ENCODE measurements around the gene RABEP2.
"Not testable (repeated sequence)": the region's sequence is repeated elsewhere in the genome, so short reads cannot be mapped to it uniquely, and the experiment has no call there.

Gene RABEP2

DNA sequence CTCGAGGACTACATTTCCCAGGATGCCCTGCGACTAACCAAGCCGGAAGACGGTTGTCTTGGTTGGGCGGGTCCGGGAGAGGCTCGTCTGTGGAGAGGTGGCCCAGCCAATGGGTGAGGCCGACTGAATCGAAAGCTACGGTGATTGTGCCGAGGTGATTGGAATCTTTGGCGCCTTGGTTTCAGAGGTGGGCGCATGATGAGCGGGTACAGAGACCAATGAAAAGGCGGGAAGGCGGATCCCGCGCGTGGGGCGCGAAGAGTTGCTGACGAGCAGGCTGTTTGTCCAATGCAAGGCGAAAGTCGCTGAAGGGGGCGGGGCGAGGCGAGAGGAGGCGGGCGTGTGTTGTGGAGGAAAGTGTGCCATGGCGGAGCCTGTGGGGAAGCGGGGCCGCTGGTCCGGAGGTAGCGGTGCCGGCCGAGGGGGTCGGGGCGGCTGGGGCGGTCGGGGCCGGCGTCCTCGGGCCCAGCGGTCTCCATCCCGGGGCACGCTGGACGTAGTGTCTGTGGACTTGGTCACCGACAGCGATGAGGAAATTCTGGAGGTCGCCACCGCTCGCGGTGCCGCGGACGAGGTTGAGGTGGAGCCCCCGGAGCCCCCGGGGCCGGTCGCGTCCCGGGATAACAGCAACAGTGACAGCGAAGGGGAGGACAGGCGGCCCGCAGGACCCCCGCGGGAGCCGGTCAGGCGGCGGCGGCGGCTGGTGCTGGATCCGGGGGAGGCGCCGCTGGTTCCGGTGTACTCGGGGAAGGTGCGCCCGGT, 25.8 kb upstream of the RABEP2 start, which contains the start of gene NFATC2IP:
TSS of gene NFATC2IP (plus strand) at position 290 of the 762 bp plus-strand sequence. CDS start at position 365, 75 bp downstream.
- Histone ChIP-seq H3K9ac (ENCODE audit: low read depth, low read length) (peak within 1 kb of the TSS; percentile 81), H3K4me1 (ENCODE audit: control insufficient read depth, insufficient read depth, low read length) (peaks cover 7% of the 10 kb centered on the region), H3K9me3 (ENCODE audit: control insufficient read depth, insufficient read depth, low read length) (no peaks in the 10 kb centered on the region), H3K27me3 (ENCODE audit: control insufficient read depth, insufficient read depth, low read length) (no peaks in the 10 kb centered on the region), H3K36me3 (ENCODE audit: control insufficient read depth, insufficient read depth, low read length) (peaks cover 21% of the 10 kb centered on the region), H3K4me3 (ENCODE audit: low read depth, low read length) (peak within 1 kb of the TSS; percentile 85)

- no peak overlapping the region for H3K4me3 ChIP-seq (ENCODE audit: low read depth, low read length)
- no peaks in the 10 kb centered on the region for H3K27me3 ChIP-seq (ENCODE audit: control insufficient read depth, insufficient read depth, low read length)
- H3K9me3 ChIP-seq (ENCODE audit: control insufficient read depth, insufficient read depth, low read length), result no peaks in the 10 kb centered on the region
- no peak overlapping the region for H3K9ac ChIP-seq (ENCODE audit: low read depth, low read length)
- peaks cover 2% of the 10 kb centered on the region for H3K4me1 ChIP-seq (ENCODE audit: control insufficient read depth, insufficient read depth, low read length)
- no peaks in the 10 kb centered on the region for H3K36me3 ChIP-seq (ENCODE audit: control insufficient read depth, insufficient read depth, low read length)
These were observed 21.6 kb upstream of the RABEP2 start for GRCh38 chr16:28946681-28947080.

GRCh38 chr16:28943281-28943680, 18.2 kb upstream of the RABEP2 start:
- Histone ChIP-seq H3K36me3 (ENCODE audit: control insufficient read depth, insufficient read depth, low read length) (no peaks in the 10 kb centered on the region), H3K4me1 (ENCODE audit: control insufficient read depth, insufficient read depth, low read length) (peaks cover 2% of the 10 kb centered on the region), H3K9ac (ENCODE audit: low read depth, low read length) (no peak overlapping the region), H3K9me3 (ENCODE audit: control insufficient read depth, insufficient read depth, low read length) (no peaks in the 10 kb centered on the region), H3K27me3 (ENCODE audit: control insufficient read depth, insufficient read depth, low read length) (no peaks in the 10 kb centered on the region), H3K4me3 (ENCODE audit: low read depth, low read length) (no peak overlapping the region)

DNA sequence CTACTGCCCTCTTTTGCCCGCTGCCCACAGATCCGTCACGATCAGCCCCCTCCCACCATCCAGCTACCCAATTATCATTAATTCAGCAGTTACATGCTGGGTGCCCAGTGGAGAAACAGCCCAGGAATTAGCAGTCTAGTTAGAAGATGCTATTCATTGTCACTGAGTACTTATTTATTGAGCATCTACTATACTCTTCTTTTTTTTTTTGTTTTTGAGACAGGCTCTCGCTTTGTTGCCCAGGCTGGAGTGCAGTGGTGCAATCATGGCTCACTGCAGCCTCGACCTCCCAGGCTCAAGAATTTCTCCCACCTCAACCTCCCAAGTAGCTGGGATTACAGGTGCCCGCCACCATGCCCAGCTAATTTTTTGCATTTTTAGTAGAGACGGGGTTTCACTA, 14.8 kb upstream of the RABEP2 start:
- H3K4me1 ChIP-seq (ENCODE audit: control insufficient read depth, insufficient read depth, low read length); H3K9me3 ChIP-seq (ENCODE audit: control insufficient read depth, insufficient read depth, low read length); H3K27me3 ChIP-seq (ENCODE audit: control insufficient read depth, insufficient read depth, low read length); H3K4me3 ChIP-seq (ENCODE audit: low read depth, low read length); H3K36me3 ChIP-seq (ENCODE audit: control insufficient read depth, insufficient read depth, low read length); H3K9ac ChIP-seq (ENCODE audit: low read depth, low read length): not testable (repeated sequence)

DNA sequence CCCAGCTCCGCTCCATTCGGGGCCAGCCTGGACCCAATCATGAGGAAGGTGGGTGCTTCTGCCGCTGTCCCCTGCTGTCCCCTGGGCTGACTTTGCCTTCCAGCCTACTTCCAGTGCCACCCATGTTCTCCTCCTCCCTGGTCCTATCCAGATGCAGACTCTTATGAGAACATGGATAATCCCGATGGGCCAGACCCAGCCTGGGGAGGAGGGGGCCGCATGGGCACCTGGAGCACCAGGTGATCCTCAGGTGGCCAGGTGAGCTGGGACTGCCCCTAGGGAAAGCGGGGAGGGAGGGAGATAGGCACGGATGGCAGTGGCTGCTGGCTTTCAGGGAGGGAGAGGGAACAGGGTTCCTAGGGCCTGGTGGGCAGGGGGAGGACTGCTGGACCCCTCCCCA, 13.7 kb upstream of the RABEP2 start:
- Histone ChIP-seq H3K4me3 (ENCODE audit: low read depth, low read length) (no peak overlapping the region), H3K36me3 (ENCODE audit: control insufficient read depth, insufficient read depth, low read length) (no peaks in the 10 kb centered on the region), H3K9me3 (ENCODE audit: control insufficient read depth, insufficient read depth, low read length) (no peaks in the 10 kb centered on the region), H3K4me1 (ENCODE audit: control insufficient read depth, insufficient read depth, low read length) (no peaks in the 10 kb centered on the region), H3K9ac (ENCODE audit: low read depth, low read length) (no peak overlapping the region), H3K27me3 (ENCODE audit: control insufficient read depth, insufficient read depth, low read length) (peaks cover 2% of the 10 kb centered on the region)

GRCh38 chr16:28937222-28937876, 12.3 kb upstream of the RABEP2 start:
- Histone ChIP-seq H3K4me1 (ENCODE audit: control insufficient read depth, insufficient read depth, low read length) (no peaks in the 10 kb centered on the region), H3K36me3 (ENCODE audit: control insufficient read depth, insufficient read depth, low read length) (no peaks in the 10 kb centered on the region), H3K27me3 (ENCODE audit: control insufficient read depth, insufficient read depth, low read length) (peaks cover 2% of the 10 kb centered on the region), H3K4me3 (ENCODE audit: low read depth, low read length) (no peak overlapping the region), H3K9me3 (ENCODE audit: control insufficient read depth, insufficient read depth, low read length) (no peaks in the 10 kb centered on the region), H3K9ac (ENCODE audit: low read depth, low read length) (no peak overlapping the region)

DNA sequence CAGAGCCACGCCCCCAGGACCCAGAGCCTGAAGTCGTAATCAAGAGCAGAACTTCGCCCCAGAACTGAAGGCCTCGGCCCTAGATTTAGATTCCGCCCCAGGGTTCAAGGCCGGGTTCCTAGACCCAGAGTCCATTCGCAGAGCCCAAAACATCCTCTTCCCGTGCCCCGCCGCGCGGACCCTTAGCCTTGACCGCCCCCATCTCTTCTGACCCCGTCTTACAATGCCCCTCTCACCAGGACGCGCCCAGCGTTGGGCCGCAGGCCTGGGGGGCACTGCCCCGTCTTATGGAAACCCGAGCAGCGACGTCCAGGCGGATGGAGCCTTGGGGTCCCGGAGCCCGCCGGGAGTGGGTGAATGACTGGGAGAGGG, 11.7 kb upstream of the RABEP2 start:
- no peak overlapping the region for H3K9ac ChIP-seq (ENCODE audit: low read depth, low read length)
- H3K27me3 ChIP-seq (ENCODE audit: control insufficient read depth, insufficient read depth, low read length), result peaks cover 2% of the 10 kb centered on the region
- no peaks in the 10 kb centered on the region for H3K9me3 ChIP-seq (ENCODE audit: control insufficient read depth, insufficient read depth, low read length)
- no peaks in the 10 kb centered on the region for H3K36me3 ChIP-seq (ENCODE audit: control insufficient read depth, insufficient read depth, low read length)
- H3K4me1 ChIP-seq (ENCODE audit: control insufficient read depth, insufficient read depth, low read length), result no peaks in the 10 kb centered on the region
- no peak overlapping the region for H3K4me3 ChIP-seq (ENCODE audit: low read depth, low read length)

DNA sequence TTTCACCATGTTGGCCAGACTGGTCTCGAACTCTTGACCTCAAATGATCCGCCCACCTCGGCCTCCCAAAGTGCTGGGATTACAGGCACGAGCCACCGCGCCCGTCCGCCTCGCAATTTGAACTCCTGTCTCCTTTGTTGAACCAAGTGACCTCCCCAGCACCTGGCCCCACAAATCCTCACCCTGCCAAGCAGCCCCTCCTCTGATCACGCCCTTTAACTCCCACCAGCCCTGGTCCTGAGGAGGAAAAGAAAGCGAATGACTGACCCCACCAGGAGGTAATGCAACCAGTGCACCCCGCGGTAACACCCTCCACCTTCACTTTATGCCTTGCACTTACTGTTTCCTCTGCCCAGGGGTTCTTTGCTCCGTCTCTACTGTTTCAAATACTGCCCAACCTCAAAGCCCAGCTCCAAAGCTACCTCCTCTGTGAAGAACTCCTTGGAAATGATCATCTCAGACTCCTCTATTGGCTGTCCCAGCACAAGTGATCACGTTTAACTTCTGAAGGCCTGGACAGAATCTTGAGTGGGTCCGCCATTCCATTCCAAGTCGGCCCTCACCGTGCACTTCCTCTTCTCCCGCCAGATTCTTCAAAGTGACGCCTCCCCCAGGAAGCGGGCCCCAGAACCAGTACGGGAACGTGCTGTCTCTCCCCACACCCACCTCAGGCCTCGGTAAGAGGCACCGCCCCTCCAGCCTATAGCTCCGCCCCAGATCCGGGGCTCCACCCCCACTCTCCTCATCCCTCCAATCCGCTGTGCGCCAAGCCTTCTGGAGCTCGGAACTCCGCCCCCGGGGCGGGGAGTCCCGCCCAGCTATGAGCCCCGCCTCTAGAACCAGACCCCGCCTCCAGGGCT, 11.1 kb upstream of the RABEP2 start:
- H3K4me1 ChIP-seq (ENCODE audit: control insufficient read depth, insufficient read depth, low read length), result no peaks in the 10 kb centered on the region
- no peaks in the 10 kb centered on the region for H3K36me3 ChIP-seq (ENCODE audit: control insufficient read depth, insufficient read depth, low read length)
- H3K4me3 ChIP-seq (ENCODE audit: low read depth, low read length), result peak overlapping the region; percentile 79
- H3K9me3 ChIP-seq (ENCODE audit: control insufficient read depth, insufficient read depth, low read length), result no peaks in the 10 kb centered on the region
- peak overlapping the region; percentile 39 for H3K9ac ChIP-seq (ENCODE audit: low read depth, low read length)
- peaks cover 2% of the 10 kb centered on the region for H3K27me3 ChIP-seq (ENCODE audit: control insufficient read depth, insufficient read depth, low read length)

DNA sequence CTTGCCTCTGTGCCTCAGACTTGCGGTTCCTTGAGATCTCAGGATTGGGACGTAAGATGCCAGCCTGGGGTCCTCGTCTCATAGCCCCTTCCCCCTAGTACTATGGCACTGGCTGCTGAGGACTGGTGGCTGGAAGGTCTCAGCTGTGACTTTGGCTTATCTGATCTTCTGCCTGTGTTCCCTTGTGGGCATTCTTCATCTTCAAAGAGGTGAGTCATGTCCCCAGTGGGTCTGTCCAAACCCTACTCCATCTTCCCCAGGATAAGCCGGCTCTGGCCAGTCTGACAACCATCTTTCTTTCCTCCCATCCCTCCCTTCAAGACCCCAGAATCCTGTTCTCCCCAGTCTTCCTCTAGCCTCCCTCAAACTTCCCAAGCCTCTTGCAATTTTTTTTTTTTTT, 10.3 kb upstream of the RABEP2 start:
- Histone ChIP-seq H3K9me3 (ENCODE audit: control insufficient read depth, insufficient read depth, low read length) (no peaks in the 10 kb centered on the region), H3K9ac (ENCODE audit: low read depth, low read length) (no peak overlapping the region), H3K36me3 (ENCODE audit: control insufficient read depth, insufficient read depth, low read length) (no peaks in the 10 kb centered on the region), H3K4me3 (ENCODE audit: low read depth, low read length) (no peak overlapping the region), H3K27me3 (ENCODE audit: control insufficient read depth, insufficient read depth, low read length) (peaks cover 2% of the 10 kb centered on the region), H3K4me1 (ENCODE audit: control insufficient read depth, insufficient read depth, low read length) (no peaks in the 10 kb centered on the region)

DNA sequence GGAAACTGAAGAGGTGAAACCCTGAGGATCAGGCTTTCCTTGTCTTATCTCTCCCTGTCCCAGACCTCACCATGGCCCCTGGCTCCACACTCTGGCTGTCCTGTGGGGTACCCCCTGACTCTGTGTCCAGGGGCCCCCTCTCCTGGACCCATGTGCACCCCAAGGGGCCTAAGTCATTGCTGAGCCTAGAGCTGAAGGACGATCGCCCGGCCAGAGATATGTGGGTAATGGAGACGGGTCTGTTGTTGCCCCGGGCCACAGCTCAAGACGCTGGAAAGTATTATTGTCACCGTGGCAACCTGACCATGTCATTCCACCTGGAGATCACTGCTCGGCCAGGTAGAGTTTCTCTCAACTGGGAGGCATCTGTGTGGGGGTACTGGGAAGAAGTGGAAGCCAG, 8.1 kb upstream of the RABEP2 start:
- H3K4me1 ChIP-seq (ENCODE audit: control insufficient read depth, insufficient read depth, low read length), result no peaks in the 10 kb centered on the region
- no peak overlapping the region for H3K9ac ChIP-seq (ENCODE audit: low read depth, low read length)
- peaks cover 2% of the 10 kb centered on the region for H3K27me3 ChIP-seq (ENCODE audit: control insufficient read depth, insufficient read depth, low read length)
- H3K4me3 ChIP-seq (ENCODE audit: low read depth, low read length), result no peak overlapping the region
- H3K36me3 ChIP-seq (ENCODE audit: control insufficient read depth, insufficient read depth, low read length), result no peaks in the 10 kb centered on the region
- H3K9me3 ChIP-seq (ENCODE audit: control insufficient read depth, insufficient read depth, low read length), result no peaks in the 10 kb centered on the region

DNA sequence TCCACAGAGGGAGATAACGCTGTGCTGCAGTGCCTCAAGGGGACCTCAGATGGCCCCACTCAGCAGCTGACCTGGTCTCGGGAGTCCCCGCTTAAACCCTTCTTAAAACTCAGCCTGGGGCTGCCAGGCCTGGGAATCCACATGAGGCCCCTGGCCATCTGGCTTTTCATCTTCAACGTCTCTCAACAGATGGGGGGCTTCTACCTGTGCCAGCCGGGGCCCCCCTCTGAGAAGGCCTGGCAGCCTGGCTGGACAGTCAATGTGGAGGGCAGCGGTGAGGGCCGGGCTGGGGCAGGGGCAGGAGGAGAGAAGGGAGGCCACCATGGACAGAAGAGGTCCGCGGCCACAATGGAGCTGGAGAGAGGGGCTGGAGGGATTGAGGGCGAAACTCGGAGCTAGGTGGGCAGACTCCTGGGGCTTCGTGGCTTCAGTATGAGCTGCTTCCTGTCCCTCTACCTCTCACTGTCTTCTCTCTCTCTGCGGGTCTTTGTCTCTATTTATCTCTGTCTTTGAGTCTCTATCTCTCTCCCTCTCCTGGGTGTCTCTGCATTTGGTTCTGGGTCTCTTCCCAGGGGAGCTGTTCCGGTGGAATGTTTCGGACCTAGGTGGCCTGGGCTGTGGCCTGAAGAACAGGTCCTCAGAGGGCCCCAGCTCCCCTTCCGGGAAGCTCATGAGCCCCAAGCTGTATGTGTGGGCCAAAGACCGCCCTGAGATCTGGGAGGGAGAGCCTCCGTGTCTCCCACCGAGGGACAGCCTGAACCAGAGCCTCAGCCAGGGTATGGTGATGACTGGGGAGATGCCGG, 7.5 kb upstream of the RABEP2 start:
- no peak overlapping the region for H3K9ac ChIP-seq (ENCODE audit: low read depth, low read length)
- H3K4me3 ChIP-seq (ENCODE audit: low read depth, low read length), result no peak overlapping the region
- peaks cover 2% of the 10 kb centered on the region for H3K27me3 ChIP-seq (ENCODE audit: control insufficient read depth, insufficient read depth, low read length)
- H3K9me3 ChIP-seq (ENCODE audit: control insufficient read depth, insufficient read depth, low read length), result no peaks in the 10 kb centered on the region
- no peaks in the 10 kb centered on the region for H3K36me3 ChIP-seq (ENCODE audit: control insufficient read depth, insufficient read depth, low read length)
- H3K4me1 ChIP-seq (ENCODE audit: control insufficient read depth, insufficient read depth, low read length), result no peaks in the 10 kb centered on the region
